IPS-NIHi7 (cell line): ENCODE data around the gene PLCG2.
A peak's percentile ranks its signal among the peaks of the same experiment; 100 is the strongest.

Experiments used
- DNase-seq: peaks from one replicate; pipeline ENCODE4 v3.0.0; 2012; ENCODE audit warnings: mixed read lengths; ENCODE audit errors: extremely low spot score

Gene PLCG2

GRCh38 chr16:81843683-81844082 lies 64.6 kb downstream of the PLCG2 start:
- no peak for DNase-seq

- no peak for DNase-seq
These were observed 67.0 kb downstream of the PLCG2 start for GRCh38 chr16:81846105-81846504.

GRCh38 chr16:81848306-81848853 lies 69.3 kb downstream of the PLCG2 start:
- no peak for DNase-seq

DNA sequence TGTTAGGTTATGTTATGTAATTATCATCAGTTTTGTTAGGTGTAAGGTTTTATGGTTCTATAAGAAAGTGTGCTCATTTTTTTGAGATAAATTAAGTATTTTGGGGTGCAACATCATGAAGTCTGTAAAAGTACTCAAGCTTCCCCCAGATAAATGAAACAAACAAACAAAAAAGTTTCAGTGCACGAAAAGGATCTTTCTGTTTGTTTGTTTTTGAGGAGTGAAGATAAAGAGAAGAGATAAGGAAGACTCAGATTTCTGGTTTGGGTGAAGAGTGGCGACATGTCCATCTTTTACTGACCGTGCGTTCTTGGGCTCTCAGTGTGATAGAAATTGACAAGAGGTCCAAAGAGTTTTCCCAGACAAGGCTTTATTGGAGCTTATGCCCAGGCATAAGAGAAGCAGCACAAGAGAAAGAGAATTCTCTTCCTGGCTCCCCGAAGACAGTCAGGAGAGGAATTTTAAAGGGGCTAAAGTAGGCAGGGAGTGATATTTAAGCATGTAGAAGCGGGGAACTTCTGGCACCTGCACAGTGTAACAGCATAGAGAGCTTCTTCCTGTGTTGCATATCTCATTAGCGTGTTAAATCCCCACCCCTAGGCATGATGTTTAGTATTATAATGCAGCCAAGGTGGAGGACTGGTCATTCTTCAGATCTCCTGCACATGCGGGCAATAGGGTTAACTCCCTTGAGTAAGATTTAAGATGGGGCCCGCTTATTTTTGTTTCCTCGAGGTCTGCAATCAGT lies 71.3 kb downstream of the PLCG2 start:
- no peak for DNase-seq

DNA sequence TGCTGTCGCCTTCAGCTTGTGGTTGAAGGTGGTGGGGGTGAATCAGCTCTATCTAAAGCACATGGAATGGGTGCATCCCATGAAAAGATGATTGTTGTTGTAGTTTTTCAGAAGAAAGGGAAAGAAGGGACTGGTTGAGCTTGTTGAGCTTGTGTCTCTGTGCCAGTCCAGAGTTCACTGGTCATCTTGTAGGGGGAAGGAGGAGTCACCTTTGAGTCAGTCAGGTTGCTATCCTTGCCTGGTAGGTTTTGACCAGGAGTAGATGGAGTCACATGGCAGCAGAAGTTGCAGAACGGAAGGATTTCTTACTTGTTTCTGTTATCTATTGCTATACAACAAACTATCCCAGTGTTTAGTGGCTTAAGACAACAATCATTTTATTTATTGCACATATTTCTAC lies 73.3 kb downstream of the PLCG2 start:
- no peak for DNase-seq

DNA sequence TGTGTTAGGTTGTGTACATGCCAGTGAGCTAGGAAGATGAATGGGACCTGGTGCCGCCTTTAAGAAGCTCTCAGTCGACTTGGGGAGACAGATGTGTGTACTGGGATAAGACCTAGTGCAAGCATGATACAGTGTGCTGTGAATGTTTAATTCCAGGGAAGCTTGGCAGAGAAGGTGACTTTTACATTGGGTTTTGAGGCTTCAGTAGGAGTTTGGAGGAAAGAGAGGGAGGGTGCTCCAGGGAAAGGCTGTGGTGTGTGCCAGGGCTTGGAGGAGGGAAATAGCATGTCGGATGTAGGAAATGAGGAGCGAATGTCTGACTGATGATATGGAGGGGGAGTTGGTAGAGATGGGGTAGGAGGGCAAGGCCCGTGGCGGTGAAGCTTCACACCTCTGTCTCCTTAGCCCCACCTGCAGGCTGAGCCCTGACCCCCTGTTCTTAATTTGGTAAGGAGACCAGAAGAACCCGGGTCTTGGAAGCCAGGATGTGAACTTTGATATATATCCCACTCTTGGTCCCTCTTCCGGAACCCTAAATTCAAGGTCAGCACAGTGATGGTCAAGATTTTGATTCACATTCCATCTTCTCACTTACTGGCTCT lies 76.6 kb downstream of the PLCG2 start:
- DNase-seq, result no peak

DNA sequence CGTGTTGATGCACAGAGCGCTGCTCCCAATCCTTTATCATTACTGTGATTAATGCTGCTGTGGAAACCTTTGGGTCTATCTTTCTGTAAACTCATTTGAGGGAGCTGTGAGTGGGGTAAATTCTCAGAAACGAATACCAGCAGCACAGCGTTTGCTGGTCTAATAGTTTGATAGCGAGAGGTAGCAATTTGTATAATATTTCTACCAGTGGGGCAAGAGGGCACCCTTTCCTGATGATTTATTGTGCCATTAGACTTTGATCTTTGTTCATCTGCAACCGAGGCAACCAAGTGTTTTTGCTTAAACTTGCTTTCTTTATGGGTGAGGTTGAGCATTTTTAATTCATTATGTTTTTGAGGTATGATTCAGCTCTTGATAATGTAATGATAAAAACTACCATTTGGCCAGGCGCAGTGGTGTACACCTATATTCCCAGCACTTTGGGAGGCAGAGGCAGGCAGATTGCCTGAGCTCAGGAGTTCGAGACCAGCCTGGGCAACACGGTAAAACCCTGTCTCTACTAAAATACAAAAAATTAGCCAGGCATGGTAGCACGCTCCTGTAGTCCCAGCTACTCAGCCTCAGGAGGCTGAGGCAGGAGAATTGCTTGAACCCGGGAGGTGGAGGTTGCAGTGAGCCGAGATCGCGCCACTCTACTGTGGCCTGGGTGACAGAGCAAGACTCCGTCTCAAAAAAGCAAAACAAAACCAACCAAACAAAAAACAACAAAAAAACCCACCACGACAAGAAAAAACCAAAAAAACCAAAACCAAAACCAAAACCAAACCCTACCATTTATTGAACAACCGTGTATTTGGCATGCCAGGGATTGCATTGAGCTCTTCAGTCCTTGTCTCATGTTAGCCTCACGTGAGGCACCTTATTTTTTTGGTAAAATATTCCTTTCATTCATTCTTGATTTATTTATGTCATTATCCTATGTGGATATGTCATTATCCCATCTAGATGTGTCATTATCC lies 81.5 kb downstream of the PLCG2 start:
- DNase-seq, result no peak

- no peak for DNase-seq
These were observed 82.4 kb downstream of the PLCG2 start for GRCh38 chr16:81861503-81861902.

- no peak for DNase-seq
These were observed 82.8 kb downstream of the PLCG2 start for GRCh38 chr16:81861915-81862314.

DNA sequence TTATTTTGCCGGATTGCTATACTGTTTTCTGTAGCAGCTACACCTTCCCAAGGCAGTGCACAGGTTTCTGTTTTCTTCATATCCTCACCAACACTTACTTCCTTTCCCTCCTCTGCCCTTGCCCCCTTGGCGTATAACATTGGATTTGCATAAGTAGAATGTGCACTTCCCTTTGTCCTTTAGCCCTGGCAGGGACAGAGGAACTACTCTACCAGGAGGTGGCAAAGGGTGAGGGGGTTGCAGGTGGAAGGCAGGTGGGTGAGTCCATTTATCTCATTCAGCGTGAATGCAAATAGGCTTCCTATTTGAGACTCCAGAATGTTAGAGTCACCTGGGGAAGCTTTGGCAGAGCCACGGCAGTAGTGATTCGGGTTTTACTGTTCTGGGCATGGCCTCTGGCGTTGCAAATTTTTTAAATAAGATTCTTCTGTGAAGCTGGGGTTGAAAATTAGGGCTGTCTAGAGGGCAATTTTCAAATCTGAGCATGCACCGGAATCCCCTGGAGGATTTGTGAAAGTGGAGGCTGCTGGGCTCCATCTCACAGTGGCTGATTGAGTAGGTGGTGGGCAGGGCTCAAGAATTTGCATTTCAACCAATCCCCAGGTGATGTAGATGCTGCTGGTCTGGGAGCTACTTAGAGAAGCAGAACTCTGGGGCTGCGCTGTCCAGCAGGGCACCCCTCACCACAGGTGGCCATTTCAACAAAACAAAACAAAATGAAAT lies 84.7 kb downstream of the PLCG2 start:
- peak; percentile 63 for DNase-seq

- no peak for DNase-seq
These were observed 85.7 kb downstream of the PLCG2 start for GRCh38 chr16:81864646-81865382.

DNA sequence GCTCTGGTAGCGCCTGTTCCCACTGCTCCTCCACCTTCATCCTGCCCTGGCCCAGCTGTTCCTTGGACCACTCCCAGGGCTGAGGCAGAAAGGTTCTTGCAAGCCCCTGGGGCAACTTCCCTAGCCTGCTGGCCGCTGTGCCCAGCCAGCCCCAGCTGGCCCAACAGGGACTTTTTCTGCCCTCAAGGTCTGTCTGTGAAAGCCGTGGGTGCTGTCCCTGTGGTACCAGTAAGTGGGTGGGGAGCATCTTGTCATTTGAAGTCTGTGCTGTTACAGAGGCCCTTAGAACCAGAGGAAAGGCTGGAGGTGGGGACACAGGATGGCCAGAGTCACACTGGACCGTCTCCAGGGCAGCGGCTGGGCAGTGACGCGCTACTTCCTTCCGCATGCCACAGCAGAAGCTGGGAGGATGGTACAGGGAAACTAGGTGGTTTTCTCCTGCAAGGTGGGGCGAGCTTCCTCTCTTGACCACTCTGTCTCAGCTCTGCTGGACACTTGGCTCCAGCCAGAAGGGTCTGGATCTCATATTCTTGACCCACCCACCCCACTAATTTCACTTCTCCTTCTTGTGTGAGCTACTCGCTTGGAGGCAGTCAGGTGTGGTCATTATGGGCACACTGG lies 87.8 kb downstream of the PLCG2 start:
- no peak for DNase-seq

DNA sequence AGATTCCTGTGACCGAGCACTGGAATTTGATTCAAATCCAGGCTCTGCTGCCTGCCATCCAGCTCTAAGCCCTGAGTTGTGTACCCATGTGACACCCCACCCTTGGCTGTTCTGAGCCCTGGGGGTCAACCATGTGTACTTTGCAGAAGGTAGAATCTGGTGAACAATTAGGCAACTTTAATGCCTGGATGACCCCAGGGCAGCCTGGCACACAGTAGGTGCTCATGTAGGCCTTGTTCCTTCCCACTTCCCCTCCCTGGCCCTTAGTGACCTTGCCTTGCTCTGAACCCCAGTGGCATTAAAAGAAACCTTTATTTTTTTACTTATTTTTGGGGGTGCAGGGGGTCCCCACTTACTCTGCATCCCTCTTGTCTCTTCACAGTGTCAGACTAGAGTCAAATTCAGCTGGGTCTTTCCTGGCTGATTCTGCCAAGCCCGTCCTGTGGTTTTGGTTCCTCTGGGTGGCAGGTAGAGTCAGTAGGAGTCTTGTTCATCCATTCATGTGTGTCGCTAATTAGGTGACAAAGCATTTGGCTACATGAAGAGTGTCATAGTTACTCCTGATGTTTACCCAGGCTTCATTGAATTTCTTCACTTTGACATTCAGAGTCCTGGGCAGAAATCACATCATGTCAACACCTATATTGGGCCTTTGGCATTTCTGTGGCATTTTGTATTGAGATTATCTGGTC lies 89.1 kb downstream of the PLCG2 start:
- DNase-seq, result no peak

- no peak for DNase-seq
These were observed 90.2 kb downstream of the PLCG2 start for GRCh38 chr16:81869326-81869725.

- no peak for DNase-seq
These were observed 94.1 kb downstream of the PLCG2 start for GRCh38 chr16:81873206-81873605.

DNA sequence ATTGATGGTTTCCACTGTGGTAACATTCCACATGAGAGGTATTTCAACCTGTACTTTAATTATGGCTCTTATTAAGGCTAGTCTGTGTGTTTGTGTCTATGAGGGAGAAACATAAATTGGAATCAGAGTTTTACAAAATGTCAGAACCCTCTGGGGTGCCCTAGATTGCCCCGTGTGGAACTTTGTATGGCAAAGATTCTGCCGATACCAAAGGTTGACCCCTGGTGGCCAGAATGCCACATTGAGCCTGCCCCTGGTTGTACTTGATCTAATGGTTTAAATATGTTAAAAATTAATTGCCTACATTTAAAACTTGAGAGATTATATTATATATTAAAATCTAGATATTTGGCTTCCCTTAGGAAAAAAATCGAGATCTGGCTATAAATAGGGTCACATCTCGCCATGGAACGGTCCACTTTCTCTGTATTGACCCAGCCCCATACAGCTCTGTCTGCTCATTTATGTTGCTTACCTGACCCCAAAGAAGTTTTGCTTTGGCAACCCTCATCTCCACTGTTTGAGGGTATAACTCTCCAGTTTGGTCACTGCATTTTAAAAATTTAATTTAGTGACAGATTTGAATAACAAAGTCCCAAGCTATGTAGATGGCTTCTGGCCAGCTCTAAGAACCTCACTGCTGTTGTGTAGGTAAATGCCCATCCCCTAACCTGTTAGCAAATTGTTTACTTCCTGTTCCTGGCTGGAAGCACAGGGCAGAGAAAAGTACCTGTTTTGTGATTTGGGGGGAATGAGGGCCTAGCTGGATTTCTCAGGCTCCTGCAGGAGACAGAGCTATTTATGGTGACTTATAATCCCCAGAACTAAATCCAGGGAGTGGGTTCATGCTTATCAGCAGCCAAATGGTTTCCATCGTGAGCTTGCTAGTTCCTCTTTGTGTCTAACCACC lies 95.0 kb downstream of the PLCG2 start:
- DNase-seq, result peak; percentile 69

- DNase-seq, result no peak
These were observed 96.4 kb downstream of the PLCG2 start for GRCh38 chr16:81875461-81875860.

- DNase-seq, result no peak
These were observed 97.3 kb downstream of the PLCG2 start for GRCh38 chr16:81876273-81876900.
